ENCODE data around the gene DNAH7.

Gene DNAH7

GRCh38 chr2:196076778-196077568 lies 8.3 kb upstream of the DNAH7 start:
- H3K4me3 ChIP-seq (ENCODE audit: low read depth, low read length) = no peak overlapping the region
- no peak for TF ChIP-seq CTCF (IDR thresholded peaks at IDR 0.05; ENCODE audit: low read depth, low read length)

- H3K4me3 ChIP-seq (ENCODE audit: low read depth, low read length) = no peak overlapping the region
- TF ChIP-seq CTCF (IDR thresholded peaks at IDR 0.05; ENCODE audit: low read depth, low read length) = no peak
Observed at GRCh38 chr2:196075196-196075595, 6.6 kb upstream of the DNAH7 start.

GRCh38 chr2:196074631-196075030 lies 6.0 kb upstream of the DNAH7 start:
- H3K4me3 ChIP-seq (ENCODE audit: low read depth, low read length) = no peak overlapping the region
- TF ChIP-seq CTCF (IDR thresholded peaks at IDR 0.05; ENCODE audit: low read depth, low read length) = no peak

- no peak overlapping the region for H3K4me3 ChIP-seq (ENCODE audit: low read depth, low read length)
- TF ChIP-seq CTCF (IDR thresholded peaks at IDR 0.05; ENCODE audit: low read depth, low read length) = no peak
Observed at GRCh38 chr2:196073521-196073920, 4.9 kb upstream of the DNAH7 start.

GRCh38 chr2:196067088-196067382 lies 1.6 kb downstream of the DNAH7 start:
- TF ChIP-seq CTCF (IDR thresholded peaks at IDR 0.05; ENCODE audit: low read depth, low read length) = no peak
- H3K4me3 ChIP-seq (ENCODE audit: low read depth, low read length) = no peak overlapping the region

GRCh38 chr2:196066291-196067087 lies 2.1 kb downstream of the DNAH7 start:
- no peak for TF ChIP-seq CTCF (IDR thresholded peaks at IDR 0.05; ENCODE audit: low read depth, low read length)
- H3K4me3 ChIP-seq (ENCODE audit: low read depth, low read length) = no peak overlapping the region

GRCh38 chr2:196063773-196064172 lies 4.9 kb downstream of the DNAH7 start:
- H3K4me3 ChIP-seq (ENCODE audit: low read depth, low read length) = no peak overlapping the region
- TF ChIP-seq CTCF (IDR thresholded peaks at IDR 0.05; ENCODE audit: low read depth, low read length) = no peak
